Gastrocnemius medialis (tissue), 4 donors: Measurements from ENCODE around the gene CHST12.

Experiments used
- CTCF ChIP-seq, 5 experiments: fragments of 450-650 bp in 3 of 5; fragments of 200-600 bp in 2 of 5; sonication (generic) in 2 of 5; IDR thresholded peaks in 4 of 5; conservative IDR thresholded peaks in 1 of 5; 1 replicate in 4 of 5; 2 replicates in 1 of 5; pipeline ENCODE4 v1.5.1; 2016 to 2019; ENCODE audit warnings: antibody characterized with exemption in 5 of 5, mild to moderate bottlenecking in 3 of 5, moderate library complexity in 3 of 5
- POLR2A ChIP-seq, 2 donors: fragments of 450-650 bp; IDR thresholded peaks; one replicate each; pipeline ENCODE4 v1.6.1; 2017; ENCODE audit warnings: antibody characterized with exemption in 2 of 2, mild to moderate bottlenecking in 2 of 2, moderate library complexity in 2 of 2

GRCh38 chr7:2445047-2445446 lies 41.6 kb downstream of the CHST12 start:
- TF ChIP-seq CTCF (IDR thresholded peaks at IDR 0.05 in 4 of 5, conservative IDR thresholded peaks at IDR 0.05 in 1 of 5), result no peak
- TF ChIP-seq POLR2A (IDR thresholded peaks at IDR 0.05), result no peak
